T-cell (primary cell): Measurements from ENCODE around the gene ZNF565. TPM values are rescaled to one million over a fixed set of nuclear protein-coding genes. Genes with fewer than 3 reads are reported as not detected.
"Not testable (repeated sequence)": the region's sequence is repeated elsewhere in the genome, so short reads cannot be mapped to it uniquely, and the experiment has no call there.

Source experiments
- ATAC-seq, 4 experiments: fragments of 200-7000 bp in 3 of 4; fragments of 150-1000 bp in 1 of 4; cut with Tn5 transposase; replicated peaks in 1 of 4; 1 replicate in 3 of 4; 2 replicates in 1 of 4; pipeline ENCODE4 v1.10.0; 2021; ENCODE audit warnings: moderate library complexity in 3 of 4, mild to moderate bottlenecking in 2 of 4, moderate number of reproducible peaks in 1 of 4
- CTCF ChIA-PET, 2 donors: fragments of 300-600 bp; sonication (Branson Sonifier 250); formaldehyde crosslinking; loops; one replicate each; lab custom pipeline; 2022; ENCODE audit warnings: antibody characterized with exemption in 2 of 2; lab: Charles Lee
- POLR2A ChIA-PET, 2 donors: fragments of 300-600 bp; sonication (Branson Sonifier 250); formaldehyde crosslinking; loops; one replicate each; lab custom pipeline; 2022; ENCODE audit warnings: antibody characterized with exemption in 2 of 2; lab: Charles Lee
- DNase-seq, 35 experiments: peaks; one replicate each; pipeline versions ENCODE4 v3.0.0 to v3.0.0-alpha.2; 2013 to 2023
- H3K27ac ChIP-seq: one replicate; pipeline ENCODE4 v1.5.1; 2013; ENCODE audit warnings: low read length
- H3K27me3 ChIP-seq, 2 experiments: replicated peaks in 1 of 2; 1 replicate in 1 of 2; 2 replicates in 1 of 2; pipeline versions ENCODE4 v1.6.1 to v1.7.0; 2013; ENCODE audit warnings: low read length in 1 of 2, mixed read lengths in 1 of 2; ENCODE audit not compliant: control insufficient read depth in 2 of 2, insufficient read depth in 2 of 2; ENCODE audit errors: extremely low read depth in 1 of 2
- H3K36me3 ChIP-seq, 2 donors: 1 replicate in 1 of 2; 2 replicates in 1 of 2; pipeline versions ENCODE4 v1.6.1 to v1.7.0; 2013; ENCODE audit warnings: low read length in 1 of 2; ENCODE audit not compliant: control insufficient read depth in 2 of 2, insufficient read depth in 1 of 2; ENCODE audit errors: extremely low read depth in 1 of 2
- H3K4me1 ChIP-seq, 2 experiments: 1 replicate in 1 of 2; 2 replicates in 1 of 2; pipeline versions ENCODE4 v1.6.1 to v1.7.0; 2013; ENCODE audit warnings: low read length in 2 of 2, mixed read lengths in 1 of 2; ENCODE audit not compliant: insufficient read depth in 2 of 2, control insufficient read depth in 1 of 2; ENCODE audit errors: extremely low read depth in 1 of 2
- H3K4me3 ChIP-seq, 2 donors: 1 replicate in 1 of 2; 2 replicates in 1 of 2; pipeline versions ENCODE4 v1.5.1 to v1.7.0; 2013; ENCODE audit warnings: mild to moderate bottlenecking in 2 of 2, low read length in 1 of 2, moderate library complexity in 1 of 2; ENCODE audit not compliant: control insufficient read depth in 1 of 2; ENCODE audit errors: extremely low read depth in 1 of 2
- H3K9me3 ChIP-seq: 2 replicates; pipeline ENCODE4 v1.7.0; 2013
- H3K27ac Mint-ChIP-seq, 2 donors: one replicate each; pipeline ENCODE4 v1.8.0; 2020 to 2021; ENCODE audit warnings: mild to moderate bottlenecking in 2 of 2, mixed read lengths in 2 of 2
- H3K27me3 Mint-ChIP-seq, 2 donors: one replicate each; pipeline ENCODE4 v1.8.0; 2021 to 2022; ENCODE audit warnings: mixed read lengths in 2 of 2
- H3K36me3 Mint-ChIP-seq: one replicate; pipeline ENCODE4 v1.8.0; 2021; ENCODE audit warnings: mixed read lengths
- H3K4me1 Mint-ChIP-seq, 3 donors: one replicate each; pipeline ENCODE4 v1.8.0; 2020 to 2022; ENCODE audit warnings: mixed read lengths in 3 of 3, mild to moderate bottlenecking in 1 of 3
- H3K4me3 Mint-ChIP-seq, 3 donors: one replicate each; pipeline ENCODE4 v1.8.0; 2020 to 2022; ENCODE audit warnings: mild to moderate bottlenecking in 3 of 3, mixed read lengths in 3 of 3, moderate library complexity in 3 of 3
- H3K9me3 Mint-ChIP-seq, 3 donors: one replicate each; pipeline ENCODE4 v1.8.0; 2020 to 2022; ENCODE audit warnings: mixed read lengths in 3 of 3
- WGBS: methylation state at CpG from one replicate; pipeline ENCODE4 v1.1.5; 2013; ENCODE audit warnings: missing lambda C conversion rate; ENCODE audit not compliant: insufficient coverage; 5-methylcytosine and 5-hydroxymethylcytosine counted together
- total RNA-seq, 35 experiments: library from RNA in 6 of 35; stranded (reverse) in 6 of 35; fragments of 120-200 nt in 1 of 35; gene quantifications; one replicate each; pipeline versions ENCODE4 v1.2.1 to v1.2.4 and lab custom pipeline; 2013 to 2026

ZNF565 gene
- total RNA-seq, 5 donors from 2014 or later (not counting 1 experiment from before 2014, with no cell fraction given) = 7.5 to 9.1 (median 8.0) TPM

- no peaks in the 10 kb centered on the region for H3K9me3 ChIP-seq
- H3K27me3 Mint-ChIP-seq = no peaks in the 10 kb centered on the region
- no peaks in the 10 kb centered on the region for H3K4me1 ChIP-seq
- H3K27ac Mint-ChIP-seq = no peak overlapping the region
- CTCF ChIA-PET = interaction anchor here (0.5 to 0.6 kb wide), 2 partner anchors 9 kb away, joined by 3 to 4 read pairs; no protein-coding TSS in a partner anchor
- no peak overlapping the region for H3K27ac ChIP-seq
- ATAC-seq (no peak), DNase-seq (no peak)
- H3K27me3 ChIP-seq = no peaks in the 10 kb centered on the region
- no peaks in the 10 kb centered on the region for H3K4me1 Mint-ChIP-seq
- no peak overlapping the region for H3K4me3 Mint-ChIP-seq
- WGBS = 90% methylated on average over 4 of the region's 17 CpGs
- H3K4me3 ChIP-seq = no peak overlapping the region
- H3K36me3 Mint-ChIP-seq = peaks cover 15% of the 10 kb centered on the region
- H3K36me3 ChIP-seq = peaks cover 9 to 13% of the 10 kb centered on the region in 2 donors
- POLR2A ChIA-PET = no interaction called here
- no peaks in the 10 kb centered on the region for H3K9me3 Mint-ChIP-seq
These were observed 31.7 kb downstream of the ZNF565 start for GRCh38 chr19:36182612-36183244.

DNA sequence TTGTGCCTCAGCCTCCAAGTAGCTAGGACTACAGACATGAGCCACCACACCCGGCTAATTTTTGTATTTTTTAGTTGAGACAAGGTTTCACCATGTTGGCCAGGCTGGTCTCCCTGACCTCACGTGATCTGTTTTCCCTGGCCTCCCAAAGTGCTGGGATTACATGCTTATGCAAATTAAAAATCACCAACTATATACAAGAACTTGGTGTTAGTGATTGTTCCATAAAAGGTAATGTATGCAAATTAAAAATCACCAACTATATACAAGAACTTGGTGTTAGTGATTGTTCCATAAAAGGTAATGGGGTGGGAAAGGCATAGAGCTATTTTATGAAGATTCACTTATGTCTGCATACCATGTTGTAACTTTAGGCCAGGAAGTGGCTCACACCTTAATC is 35.4 kb downstream of the ZNF565 start:
- no CpG with 5 or more reads among the region's 2 CpGs for WGBS
- CTCF ChIA-PET = not testable (repeated sequence)

GRCh38 chr19:36173846-36174245 is 40.6 kb downstream of the ZNF565 start:
- H3K9me3 Mint-ChIP-seq, H3K4me1 ChIP-seq, H3K9me3 ChIP-seq, H3K4me3 ChIP-seq, H3K4me3 Mint-ChIP-seq, ATAC-seq, H3K27me3 ChIP-seq, H3K27ac ChIP-seq, H3K27ac Mint-ChIP-seq, H3K4me1 Mint-ChIP-seq, DNase-seq, H3K36me3 ChIP-seq, H3K36me3 Mint-ChIP-seq, H3K27me3 Mint-ChIP-seq, POLR2A ChIA-PET: not testable (repeated sequence)
- CTCF ChIA-PET = interaction anchor here (0.6 kb wide), 4 partner anchors 9 to 1157 kb away, joined by 3 to 5 read pairs (median 3); no protein-coding TSS in a partner anchor
- 83% methylated on average over 1 of the region's 8 CpGs for WGBS

More for the DNA sequence above, 35.4 kb downstream of the ZNF565 start:
- H3K27me3 Mint-ChIP-seq, H3K4me3 ChIP-seq, H3K4me3 Mint-ChIP-seq, H3K27ac ChIP-seq, ATAC-seq, H3K27me3 ChIP-seq, H3K9me3 Mint-ChIP-seq, H3K4me1 ChIP-seq, H3K9me3 ChIP-seq, H3K27ac Mint-ChIP-seq, H3K4me1 Mint-ChIP-seq, POLR2A ChIA-PET, DNase-seq: not testable (repeated sequence)
- peaks cover 12% of the 10 kb centered on the region for H3K36me3 Mint-ChIP-seq
- peaks cover 5 to 13% of the 10 kb centered on the region in 2 donors for H3K36me3 ChIP-seq

- 80% methylated on average over 1 of the region's 5 CpGs for WGBS
- Mint-ChIP-seq H3K4me3 (no peak overlapping the region), H3K9me3 (no peaks in the 10 kb centered on the region), H3K36me3 (no peaks in the 10 kb centered on the region), H3K27me3 (no peaks in the 10 kb centered on the region), H3K4me1 (peaks cover 4% of the 10 kb centered on the region in 3 donors), H3K27ac (no peak overlapping the region)
- ATAC-seq (no peak), DNase-seq (no peak)
- POLR2A ChIA-PET = no interaction called here
- Histone ChIP-seq H3K4me1 (peaks cover 0 to 5% of the 10 kb centered on the region in 2 experiments), H3K27me3 (no peaks in the 10 kb centered on the region), H3K36me3 (no peaks in the 10 kb centered on the region), H3K4me3 (no peak overlapping the region), H3K9me3 (no peaks in the 10 kb centered on the region), H3K27ac (no peak overlapping the region)
- CTCF ChIA-PET = interaction anchor here (0.7 to 1.2 kb wide), 3 partner anchors 43 to 1158 kb away, joined by 3 to 7 read pairs (median 6); no protein-coding TSS in a partner anchor
These were observed 41.6 kb downstream of the ZNF565 start for GRCh38 chr19:36172852-36173251.

DNA sequence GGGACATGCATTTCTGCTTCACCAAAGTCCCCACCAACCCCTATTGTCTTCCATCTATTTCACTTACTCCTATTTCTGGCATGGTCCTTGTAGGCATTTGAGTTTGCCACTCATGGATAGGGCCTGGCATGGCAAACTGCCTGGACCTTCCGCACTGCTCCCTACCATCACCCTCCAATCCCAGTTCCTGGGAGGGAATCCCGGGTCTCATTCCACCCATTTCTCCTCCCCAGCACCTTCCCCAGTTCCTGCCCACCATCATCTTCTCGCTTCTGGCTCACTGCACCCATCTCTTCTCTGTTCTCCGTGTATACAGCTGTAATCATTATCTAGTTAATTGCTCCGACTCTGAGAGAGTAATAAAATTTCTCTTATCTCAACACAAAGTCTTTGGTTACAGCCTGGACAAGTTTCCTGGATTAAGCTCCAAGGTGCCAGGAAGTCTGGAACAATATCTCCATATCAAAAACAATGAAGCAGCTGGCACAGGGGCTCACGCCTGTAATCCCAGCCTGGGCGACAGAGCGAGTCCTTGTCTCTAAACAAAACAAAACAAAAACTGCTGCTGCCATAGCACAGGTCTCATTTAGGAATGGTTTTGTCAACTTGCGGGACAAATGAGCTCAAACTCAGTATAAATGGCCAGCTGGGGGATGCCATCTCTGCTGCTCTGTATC is 45.2 kb downstream of the ZNF565 start:
- ATAC-seq (no peak), DNase-seq (no peak)
- Mint-ChIP-seq H3K4me3 (no peak overlapping the region), H3K27me3 (no peaks in the 10 kb centered on the region), H3K4me1 (peaks cover 4% of the 10 kb centered on the region in 3 donors), H3K27ac (no peak overlapping the region), H3K36me3 (no peaks in the 10 kb centered on the region), H3K9me3 (no peaks in the 10 kb centered on the region)
- Histone ChIP-seq H3K27ac (no peak overlapping the region), H3K4me1 (peaks cover 0 to 5% of the 10 kb centered on the region in 2 experiments), H3K4me3 (no peak overlapping the region), H3K36me3 (no peaks in the 10 kb centered on the region), H3K27me3 (no peaks in the 10 kb centered on the region), H3K9me3 (no peaks in the 10 kb centered on the region)
- ChIA-PET CTCF (interaction anchor here (0.5 to 1.3 kb wide), 6 partner anchors 38 to 1261 kb away, joined by 3 to 8 read pairs (median 4); no protein-coding TSS in a partner anchor), POLR2A (no interaction called here)
- 92% methylated on average over 8 of the region's 9 CpGs for WGBS

GRCh38 chr19:36163813-36164212 is 50.7 kb downstream of the ZNF565 start:
- Histone ChIP-seq H3K27ac (no peak overlapping the region), H3K9me3 (no peaks in the 10 kb centered on the region), H3K27me3 (no peaks in the 10 kb centered on the region), H3K36me3 (no peaks in the 10 kb centered on the region), H3K4me3 (no peak overlapping the region), H3K4me1 (no peaks in the 10 kb centered on the region)
- Mint-ChIP-seq H3K9me3 (no peaks in the 10 kb centered on the region), H3K27me3 (no peaks in the 10 kb centered on the region), H3K27ac (no peak overlapping the region), H3K4me1 (no peaks in the 10 kb centered on the region), H3K36me3 (no peaks in the 10 kb centered on the region), H3K4me3 (no peak overlapping the region)
- ATAC-seq (no peak), DNase-seq (no peak)
- WGBS = 91% methylated on average over 11 of the region's 12 CpGs
- ChIA-PET CTCF (no interaction called here), POLR2A (no interaction called here)
